ENCODE results near the gene SYCP2L. TPM values are rescaled to one million over a fixed set of nuclear protein-coding genes. Genes with fewer than 3 reads are reported as not detected.
"Not testable (repeated sequence)": the region's sequence is repeated elsewhere in the genome, so short reads cannot be mapped to it uniquely, and the experiment has no call there.

Gene SYCP2L
- total RNA-seq, 1 donor from 2014 or later = 0.17 TPM

DNA sequence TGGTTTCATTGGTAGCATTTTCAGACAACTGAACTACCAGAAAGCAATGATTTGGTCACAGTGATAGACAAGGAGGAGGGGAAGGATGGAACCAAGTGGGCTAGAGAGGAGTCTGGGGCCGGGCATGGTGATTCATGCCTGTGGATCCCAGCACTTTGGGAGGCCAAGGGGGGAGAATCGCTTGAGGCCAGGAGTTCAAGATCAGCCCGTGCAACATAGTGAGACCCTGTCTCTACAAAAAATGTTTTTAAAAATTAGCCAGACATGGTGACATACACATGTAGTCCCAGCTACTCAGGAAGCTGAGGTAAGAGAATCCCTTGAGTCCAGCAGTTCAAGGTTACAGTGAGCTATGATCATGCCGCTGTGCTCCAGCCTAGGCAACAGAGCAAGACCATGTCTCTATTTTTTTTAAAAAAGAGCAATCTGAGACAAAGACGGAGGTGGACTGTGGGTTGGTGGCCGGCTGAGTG is 70.6 kb downstream of the SYCP2L start:
- DNase-seq = no peak

DNA sequence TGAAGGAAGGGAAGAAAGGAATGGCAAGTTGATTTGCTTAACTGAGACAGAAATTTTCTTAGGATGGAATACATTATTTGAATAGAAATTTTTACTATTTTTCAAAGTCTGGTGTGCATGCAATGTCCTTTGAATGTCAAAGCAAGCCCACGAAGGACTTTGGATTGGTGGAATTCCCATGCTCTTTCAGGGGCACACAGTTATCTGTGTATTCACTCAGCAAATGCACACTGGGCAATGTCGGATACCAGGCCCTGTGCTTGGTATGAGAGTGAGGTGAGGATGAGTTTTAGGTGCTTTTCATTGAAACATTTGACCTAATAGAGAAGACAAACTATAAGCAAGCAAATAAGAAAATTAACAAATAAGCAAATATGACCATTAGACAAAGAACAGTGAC is 73.3 kb downstream of the SYCP2L start:
- DNase-seq = no peak

DNA sequence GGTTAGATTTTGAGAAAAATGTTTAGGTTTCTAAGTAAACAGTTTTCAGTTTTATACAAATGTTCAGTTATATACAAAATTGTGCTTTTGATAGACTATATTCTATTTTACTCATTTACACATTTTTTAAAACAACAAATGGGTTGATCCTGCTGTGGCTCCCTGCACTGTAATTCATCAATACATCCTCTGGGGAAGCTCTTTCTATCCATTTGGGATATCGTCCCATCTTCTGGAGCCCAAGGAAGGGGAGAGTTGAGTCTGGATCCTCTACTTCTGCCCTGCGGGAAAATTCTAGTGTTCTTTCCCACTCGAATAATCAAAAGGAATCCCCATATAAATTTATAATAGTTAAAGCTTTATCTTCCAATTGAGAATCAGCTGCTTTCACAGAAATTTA is 75.0 kb downstream of the SYCP2L start:
- DNase-seq = no peak

DNA sequence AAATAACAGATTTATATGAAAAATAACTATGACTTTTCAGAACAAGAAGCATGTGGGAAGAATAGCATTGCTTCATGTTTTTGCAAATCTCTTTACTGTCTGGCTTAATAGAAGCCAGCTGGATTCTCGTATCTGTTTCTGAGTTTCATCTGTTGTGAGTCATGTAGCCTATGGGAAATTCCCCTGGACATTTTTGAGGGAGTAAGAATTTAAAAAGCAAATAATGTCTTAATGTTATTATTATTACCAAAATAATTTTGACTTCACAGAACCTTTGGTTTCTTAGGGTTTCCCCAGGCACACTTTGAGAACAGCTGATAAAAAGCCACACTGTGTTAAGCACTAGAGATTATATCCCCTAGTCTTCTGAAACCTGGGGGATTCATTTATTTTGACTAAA is 75.8 kb downstream of the SYCP2L start:
- DNase-seq = peak; percentile 5

DNA sequence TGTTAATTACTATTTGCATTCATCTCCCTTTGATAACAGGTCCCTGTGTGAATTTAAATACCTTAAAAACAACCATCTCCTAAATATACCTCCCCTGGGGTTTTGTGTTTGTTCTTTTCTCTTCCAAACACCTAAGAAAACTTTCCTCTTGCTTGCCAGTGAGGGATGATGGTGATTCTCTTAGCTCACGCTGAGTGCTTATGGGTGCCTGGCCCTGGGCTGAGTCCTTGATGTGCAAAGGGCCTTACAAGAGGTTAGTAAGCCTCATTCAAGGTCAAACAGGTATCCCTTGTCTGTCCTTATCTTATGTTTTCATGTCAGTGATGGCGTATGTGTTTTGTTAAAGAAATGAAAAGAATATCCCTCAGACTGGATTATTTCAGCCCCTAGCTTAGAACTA is 76.3 kb downstream of the SYCP2L start:
- DNase-seq = no peak

DNA sequence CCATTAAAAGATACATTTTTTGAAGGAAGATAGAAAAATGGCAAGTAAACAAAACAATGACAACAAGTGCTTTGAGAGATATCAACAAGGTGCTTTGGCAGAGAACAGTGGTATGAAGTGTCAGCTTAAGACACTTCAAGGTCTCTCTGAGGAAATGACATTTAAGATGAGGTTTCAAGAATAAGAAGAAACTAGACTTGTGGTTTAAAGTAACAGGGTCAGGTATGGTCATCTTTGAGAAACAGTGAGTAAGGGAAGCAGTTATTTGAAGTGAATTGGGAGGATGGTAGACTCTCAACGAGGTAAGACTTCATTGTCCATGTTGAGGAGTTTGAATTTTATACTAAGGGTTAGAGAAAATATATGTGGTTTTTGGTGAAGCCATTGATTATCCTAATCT is 77.8 kb downstream of the SYCP2L start:
- no peak for DNase-seq

DNA sequence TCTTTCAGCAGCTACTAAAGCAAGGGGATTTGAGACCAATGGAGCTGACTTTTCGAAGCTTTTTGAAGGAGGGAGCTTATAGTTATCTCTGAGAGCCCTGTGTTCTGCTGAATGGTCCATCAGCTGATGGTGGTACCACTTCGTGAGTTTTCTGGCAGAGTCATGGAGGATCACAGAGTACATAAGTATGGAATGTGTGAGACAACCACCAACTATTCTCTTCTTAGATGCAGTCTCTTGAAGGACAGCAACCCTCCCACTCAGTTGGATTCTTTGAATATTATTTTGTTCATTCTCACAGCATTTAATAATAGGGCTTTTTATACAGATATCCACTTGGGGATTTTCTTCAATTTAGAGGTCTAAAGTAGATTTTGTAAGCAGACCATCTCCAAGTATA is 81.9 kb downstream of the SYCP2L start:
- DNase-seq = no peak

DNA sequence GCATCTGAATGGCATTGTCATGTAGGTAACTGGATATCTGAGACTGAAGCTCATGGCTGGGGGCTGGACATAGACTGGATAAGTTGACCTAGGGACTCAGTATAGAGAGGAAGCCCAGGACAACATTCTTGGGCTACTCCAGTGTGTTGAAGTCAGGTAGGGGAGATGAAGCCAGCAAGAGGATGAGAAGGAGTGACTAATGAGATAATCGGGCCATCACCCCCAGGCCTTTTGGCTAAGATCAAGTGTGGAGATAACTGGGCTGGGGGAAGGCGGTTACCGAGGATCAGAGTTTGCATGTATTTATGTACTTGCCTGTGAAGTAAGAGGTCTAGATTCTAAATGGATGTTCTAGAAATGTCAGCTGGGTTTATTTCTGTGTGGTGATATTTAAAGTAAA is 83.9 kb downstream of the SYCP2L start:
- DNase-seq = no peak

DNA sequence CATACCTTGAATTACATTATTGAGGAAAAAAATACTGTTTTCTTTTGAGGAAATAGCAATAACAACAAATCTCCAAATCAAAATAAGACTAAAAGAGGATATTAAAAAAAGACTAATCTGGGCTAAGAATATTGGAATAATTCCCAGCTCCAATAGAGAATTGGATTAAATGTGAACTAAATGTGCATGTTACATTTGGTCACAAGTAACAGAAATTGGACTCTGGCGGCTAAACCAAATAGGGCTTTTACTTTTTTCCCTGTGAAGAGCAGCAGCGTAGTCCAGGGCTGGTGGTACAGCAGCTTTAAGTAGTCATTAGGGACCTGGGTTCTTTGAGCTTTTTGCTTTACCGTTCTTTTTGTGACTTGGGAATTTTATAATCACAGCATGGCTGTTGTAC is 85.3 kb downstream of the SYCP2L start:
- DNase-seq = no peak

DNA sequence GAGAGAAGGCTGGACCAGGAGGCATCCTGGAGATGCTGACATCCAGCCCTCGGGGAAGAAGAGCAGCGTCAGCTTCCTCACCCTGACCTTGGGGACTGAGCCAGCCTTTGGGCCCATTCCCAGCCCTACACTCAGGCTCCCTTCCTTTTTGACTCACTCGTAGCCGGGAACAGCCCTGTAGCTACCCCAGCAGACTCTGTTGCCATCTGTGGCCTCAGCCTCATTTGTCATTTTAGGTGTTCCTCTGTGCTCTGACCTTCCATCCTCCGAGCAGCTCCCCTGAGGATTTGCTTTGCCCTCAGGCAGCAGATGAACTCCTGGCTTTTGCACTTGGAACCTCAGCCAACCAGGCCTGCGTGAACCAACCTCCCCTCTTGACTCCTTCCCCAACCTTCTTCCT is 89.7 kb downstream of the SYCP2L start:
- DNase-seq = no peak

DNA sequence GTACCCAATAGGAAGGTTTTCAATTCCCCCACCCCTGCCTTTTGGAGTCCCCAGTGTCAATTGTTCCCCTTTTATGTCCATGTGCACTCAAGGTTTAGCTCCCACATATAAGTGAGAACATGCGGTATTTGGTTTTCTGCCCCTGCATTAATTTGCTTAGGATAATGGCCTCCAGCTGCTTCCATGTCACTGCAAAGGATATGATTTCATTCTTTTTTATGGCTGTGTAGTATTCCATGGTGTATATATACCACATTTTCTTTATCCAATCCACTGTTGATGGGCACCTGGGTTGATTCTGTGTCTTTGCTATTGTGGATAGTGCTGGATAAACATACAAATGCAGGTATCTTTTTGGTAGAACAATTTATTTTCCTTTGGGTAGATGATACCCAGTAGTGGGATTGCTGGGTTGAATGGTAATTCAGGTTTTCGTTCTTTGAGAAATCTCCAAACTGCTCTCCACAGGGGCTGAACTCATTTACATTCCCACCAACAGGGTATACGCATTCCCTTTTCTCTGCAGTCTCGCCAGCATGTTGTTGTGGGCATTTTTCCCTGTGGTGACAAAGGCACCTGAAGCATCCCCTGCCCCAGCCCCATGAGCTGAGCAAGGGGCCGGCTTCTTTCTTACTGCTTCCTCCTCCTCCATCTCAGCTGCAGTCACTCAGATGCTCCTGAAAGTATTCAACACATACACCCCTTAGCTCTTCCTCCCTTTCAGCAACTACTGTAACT is 90.5 kb downstream of the SYCP2L start:
- no peak for DNase-seq

DNA sequence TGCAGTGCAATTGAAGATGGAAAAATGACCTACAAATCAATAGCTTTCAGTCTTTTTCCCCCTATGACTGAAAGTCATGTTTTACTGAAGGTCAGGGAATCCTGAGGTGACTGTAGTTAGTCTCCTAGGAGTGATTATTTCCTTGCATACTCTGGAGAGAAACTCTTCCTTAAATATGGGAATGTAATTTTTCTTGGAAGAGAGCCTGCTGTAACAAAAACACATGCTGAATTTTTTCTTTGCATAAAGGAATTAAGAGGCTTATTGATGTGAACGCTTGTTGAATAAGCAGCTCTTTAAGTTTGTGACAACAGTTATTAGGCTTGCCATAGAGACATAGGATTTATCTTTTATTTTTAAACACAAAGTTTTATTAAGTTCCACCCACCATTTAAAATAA is 92.8 kb downstream of the SYCP2L start:
- no peak for DNase-seq

DNA sequence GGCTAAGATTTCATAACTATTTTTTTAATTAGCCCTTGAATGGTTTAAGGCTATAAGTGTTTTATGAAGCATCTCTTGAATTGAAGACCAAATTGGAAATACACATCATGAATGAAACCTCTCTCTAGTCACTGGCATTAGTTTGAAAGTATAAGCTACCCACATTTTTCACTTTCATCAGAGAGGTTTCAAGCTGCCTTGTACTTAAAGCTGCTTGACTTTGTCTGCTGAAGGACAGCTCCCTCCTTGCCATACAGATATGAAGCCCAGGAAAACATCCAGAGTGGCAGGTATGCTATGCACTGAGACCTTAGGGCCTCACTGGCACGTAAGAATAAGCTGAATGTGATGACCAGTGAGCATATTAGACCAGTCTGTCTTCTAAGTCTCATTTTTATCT is 94.6 kb downstream of the SYCP2L start:
- no peak for DNase-seq

DNA sequence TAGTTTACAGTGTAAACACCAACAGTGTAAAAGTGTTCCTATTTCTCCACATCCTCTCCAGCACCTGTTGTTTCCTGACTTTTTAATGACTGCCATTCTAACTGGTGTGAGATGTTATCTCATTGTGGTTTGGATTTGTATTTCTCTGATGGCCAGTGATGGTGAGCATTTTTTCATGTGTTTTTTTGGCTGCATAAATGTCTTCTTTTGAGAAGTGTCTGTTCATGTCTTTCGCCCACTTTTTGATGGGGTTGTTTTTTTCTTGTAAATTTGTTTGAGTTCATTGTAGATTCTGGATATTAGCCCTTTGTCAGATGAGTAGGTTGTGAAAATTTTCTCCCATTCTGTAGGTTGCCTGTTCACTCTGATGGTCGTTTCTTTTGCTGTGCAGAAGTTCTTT is 98.1 kb downstream of the SYCP2L start:
- DNase-seq = not testable (repeated sequence)

DNA sequence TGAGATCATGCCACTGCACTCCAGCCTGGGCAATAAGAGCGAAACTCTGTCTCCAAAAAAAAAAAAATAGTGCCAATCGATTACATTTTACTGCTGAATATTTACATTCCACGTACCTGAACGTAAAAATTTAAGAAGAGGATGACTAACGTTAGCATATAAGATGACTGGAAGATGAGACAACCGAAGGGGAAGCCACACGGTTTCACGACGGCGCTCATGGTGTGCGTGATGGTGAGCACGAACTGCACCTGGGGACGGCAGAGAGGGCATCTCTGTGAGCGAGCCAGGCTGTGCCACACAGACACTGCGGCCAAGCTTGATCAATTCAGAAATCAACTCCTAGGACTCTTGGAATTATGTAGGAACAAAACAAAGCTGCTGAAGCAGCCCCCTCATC is 102.7 kb downstream of the SYCP2L start:
- no peak for DNase-seq

DNA sequence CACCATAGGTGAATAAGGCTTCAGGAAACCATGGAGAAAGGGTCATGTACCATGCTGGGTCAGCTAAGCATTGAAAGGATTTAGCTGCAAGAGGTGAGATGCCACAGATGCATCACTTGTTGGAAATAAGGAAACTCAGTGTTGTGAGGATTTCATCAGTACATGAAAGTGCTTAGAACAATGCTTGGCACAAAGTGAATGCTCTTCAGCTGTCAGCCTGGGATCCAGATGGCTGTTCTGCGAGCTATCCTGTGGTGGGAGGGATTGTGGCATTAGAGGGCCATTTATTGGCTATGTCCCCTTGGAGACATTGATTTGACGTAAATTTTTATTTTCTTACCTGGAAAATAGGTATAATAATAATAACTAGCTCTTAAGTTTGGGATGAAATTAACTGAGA is 104.3 kb downstream of the SYCP2L start:
- DNase-seq = no peak

DNA sequence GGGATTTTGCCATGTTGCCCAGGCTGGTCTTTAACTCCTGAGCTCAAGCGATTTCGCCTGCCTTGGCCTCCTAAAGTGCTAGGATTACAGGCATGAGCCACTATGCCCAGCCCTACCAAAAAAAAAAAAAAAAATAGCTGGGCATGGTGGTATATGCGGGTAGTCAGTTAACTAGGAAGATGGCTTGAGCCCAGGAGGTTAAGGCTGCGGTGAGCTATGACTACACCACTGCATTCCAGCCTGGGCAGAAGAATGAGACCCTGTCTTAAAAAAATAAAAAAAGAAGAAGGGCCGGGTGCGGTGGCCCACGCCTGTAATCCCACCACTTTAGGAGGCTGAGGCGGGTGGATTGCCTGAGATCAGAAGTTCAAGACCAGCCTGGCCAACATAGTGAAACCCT is 107.0 kb downstream of the SYCP2L start:
- no peak for DNase-seq

DNA sequence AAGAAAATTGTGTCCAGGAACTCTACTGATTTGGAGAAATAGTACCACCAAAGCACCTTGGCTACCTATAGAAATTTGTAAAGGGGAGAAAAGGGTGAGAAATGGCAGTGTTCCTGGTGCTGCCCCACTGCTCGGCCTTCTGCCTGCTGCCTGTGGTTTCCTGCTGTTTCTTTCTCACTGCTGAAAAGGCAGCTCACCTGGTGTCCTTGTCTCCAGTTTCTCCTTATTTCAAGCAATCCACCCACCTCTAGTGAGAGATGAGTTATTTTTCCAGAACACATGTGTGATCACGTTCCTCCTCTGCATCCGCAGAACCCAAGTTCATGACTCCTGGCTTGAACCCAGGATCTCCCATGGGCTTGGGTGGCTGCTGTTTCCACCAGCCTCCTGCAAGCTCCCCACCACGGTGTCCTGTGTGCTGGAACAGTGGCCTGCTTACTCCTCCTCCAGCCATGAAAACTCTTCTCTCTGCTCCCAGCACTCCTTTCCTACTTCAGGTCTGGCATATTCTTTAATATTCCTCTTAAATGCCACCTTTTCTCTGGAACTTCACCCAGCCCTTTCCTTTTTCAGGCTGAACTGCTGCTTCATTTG is 108.4 kb downstream of the SYCP2L start:
- no peak for DNase-seq

DNA sequence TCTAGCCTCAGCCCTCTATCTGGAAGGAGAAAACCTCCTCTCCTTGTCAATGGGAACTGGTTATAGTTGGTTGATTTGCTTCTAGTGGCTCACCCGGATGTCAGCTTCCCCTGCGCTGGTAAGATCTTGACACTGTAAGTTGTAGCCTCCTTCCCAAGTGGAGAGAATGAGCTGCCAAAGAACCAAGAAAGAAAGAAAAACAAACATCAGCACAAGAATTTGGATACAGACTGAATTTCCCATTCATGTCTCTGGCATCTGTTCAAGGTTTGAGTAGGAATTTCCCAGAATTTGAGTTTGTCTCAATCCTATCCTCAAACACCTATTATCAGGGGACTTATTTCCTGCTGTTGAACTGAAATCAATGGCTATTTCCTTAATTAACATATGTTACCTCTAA is 113.1 kb downstream of the SYCP2L start:
- peak; percentile 1 for DNase-seq

DNA sequence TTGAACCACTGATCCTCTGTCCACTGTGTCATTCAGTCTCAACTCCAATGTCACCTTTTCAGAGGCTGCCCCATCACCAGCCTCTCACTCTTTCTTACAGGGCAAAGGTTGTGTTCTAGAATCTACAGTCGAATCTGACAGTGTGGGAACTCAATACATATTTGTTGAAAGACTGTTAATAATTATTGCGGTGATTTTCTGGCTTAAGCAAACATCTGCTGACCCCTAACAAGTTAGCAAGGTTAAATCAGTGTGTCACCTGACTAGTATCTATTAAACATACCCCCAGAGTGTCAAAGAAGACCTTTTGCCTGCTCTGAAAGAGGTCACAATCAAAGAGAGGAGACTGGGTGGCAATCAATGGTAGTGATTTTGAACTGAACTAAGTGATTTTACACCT is 115.3 kb downstream of the SYCP2L start:
- no peak for DNase-seq

DNA sequence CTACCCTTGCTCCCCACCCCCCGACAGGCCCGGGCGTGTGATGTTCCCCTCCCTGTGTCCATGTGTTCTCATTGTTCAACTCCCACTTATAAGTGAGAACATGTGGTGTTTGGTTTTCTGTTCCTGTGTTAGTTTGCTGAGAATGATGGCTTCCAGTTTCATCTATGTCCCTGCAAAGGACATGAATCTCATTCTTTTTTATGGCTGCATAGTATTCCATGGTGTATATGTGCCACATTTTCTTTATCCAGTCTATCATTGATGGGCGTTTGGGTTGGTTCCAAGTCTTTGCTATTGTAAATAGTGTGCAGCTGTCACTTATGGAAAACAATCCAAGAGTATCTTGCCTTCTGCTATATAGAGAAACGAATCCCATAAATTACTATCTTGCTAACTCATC is 116.4 kb downstream of the SYCP2L start:
- not testable (repeated sequence) for DNase-seq

DNA sequence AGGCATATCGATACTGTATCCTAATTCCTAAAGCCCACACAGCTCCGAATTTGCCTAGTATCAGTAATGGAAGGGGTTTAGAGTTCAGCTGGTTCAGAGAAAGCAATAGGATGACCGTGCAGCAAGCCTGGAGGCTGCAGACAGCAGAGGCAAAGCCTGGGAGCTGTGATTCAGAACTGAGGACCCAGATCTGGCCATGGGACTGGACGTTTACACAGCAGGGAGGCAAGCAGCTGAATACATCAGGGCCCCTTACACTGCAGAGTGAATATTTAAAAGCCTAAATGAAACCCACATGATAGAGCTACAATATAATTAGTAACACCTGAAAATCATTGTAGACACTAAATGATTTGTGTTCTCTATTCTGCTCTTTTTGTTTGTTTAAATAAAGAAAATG is 119.2 kb downstream of the SYCP2L start:
- no peak for DNase-seq

DNA sequence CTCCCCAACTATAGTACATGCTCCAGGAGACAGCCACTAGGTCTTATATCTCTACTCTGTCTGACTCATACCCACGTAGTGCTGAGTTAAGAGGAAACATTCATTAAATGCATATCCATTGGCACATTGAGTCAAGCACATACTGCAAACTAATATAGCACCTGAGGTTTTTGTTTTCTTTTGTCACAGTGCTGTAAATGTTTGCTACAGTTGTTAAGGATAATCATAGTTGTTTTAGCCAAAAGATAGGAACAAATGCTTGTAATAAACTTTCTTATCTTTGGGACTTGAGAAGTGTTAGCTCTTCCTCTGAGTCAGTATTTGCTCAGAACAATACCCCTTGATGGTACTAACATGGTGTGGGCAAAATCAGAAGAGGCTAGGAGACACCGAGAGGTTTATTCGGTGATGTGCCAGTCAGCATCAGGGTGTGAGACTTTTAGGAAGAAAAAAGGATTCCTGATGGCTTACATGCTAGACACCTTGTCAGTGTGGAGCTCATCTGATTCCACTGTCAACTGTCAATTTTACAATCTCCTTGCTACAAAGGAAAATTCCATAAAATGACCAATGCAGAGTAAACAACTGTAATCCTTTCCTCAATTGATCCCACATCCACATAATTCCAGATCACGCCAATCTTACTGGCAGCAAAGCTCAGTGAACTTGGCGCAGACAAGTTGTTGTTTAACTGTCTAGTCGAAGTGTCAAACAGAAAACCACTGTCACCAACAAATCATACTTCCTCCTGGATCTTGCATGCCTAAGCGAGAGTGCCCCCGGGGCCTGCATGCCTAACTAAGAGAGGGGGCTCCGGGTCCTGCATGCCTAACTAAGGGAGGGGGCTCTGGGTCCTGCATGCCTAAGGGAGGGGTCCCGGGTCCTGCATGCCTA is 121.1 kb downstream of the SYCP2L start:
- peak; percentile 15 for DNase-seq

DNA sequence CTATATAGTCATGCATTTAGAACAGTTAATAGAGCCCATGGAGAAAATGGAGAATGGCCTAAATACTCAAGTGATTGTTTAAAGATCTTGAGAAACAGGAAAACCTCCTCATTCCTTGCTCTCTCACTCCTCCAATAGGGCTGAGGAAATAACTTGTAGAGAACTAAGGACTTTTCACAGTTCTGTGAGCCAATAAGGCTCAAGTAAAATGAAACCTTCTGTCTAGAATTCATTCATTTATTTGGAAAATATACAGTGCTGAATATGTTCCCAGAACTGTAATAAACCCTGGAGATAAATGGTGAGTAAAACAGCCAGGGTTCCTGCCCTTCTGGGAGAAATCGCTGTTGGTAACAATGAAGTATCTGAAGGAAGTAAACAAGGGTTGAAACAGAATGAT is 122.0 kb downstream of the SYCP2L start:
- no peak for DNase-seq

Data from dermis blood vessel endothelial cell (primary cell).